K562 (cell line): ENCODE results near the gene GSG1. TPM values are rescaled to one million over a fixed set of nuclear protein-coding genes. Genes with fewer than 3 reads are reported as not detected.

Experiments used
- EP400 ChIP-seq: fragments of 450-650 bp; IDR thresholded peaks from 2 replicates; pipeline ENCODE4 v1.6.1; 2017; ENCODE audit warnings: antibody characterized with exemption, mild to moderate bottlenecking, moderate library complexity
- KLF6 ChIP-seq: fragments of 250-450 bp; sonication (Bioruptor Pico); IDR thresholded peaks from 2 replicates; pipeline ENCODE4 v1.4.0; 2020; ENCODE audit warnings: mild to moderate bottlenecking, moderate library complexity, borderline replicate concordance
- RBM14 ChIP-seq: fragments of 200-400 bp; formaldehyde crosslinking; IDR thresholded peaks from 2 replicates; pipeline ENCODE4 v1.6.1; 2018; ENCODE audit warnings: low read depth, mild to moderate bottlenecking, low read length, moderate library complexity, borderline replicate concordance; ENCODE audit not compliant: insufficient read depth
- SETDB1 ChIP-seq: IDR thresholded peaks from one replicate; pipeline ENCODE4 v1.6.1; 2012; ENCODE audit warnings: low read length, control low read depth, inconsistent platforms
- SP2 ChIP-seq: IDR thresholded peaks from 2 replicates; pipeline ENCODE4 v1.6.1; 2011; ENCODE audit warnings: mild to moderate bottlenecking, low read depth, low read length, moderate library complexity; ENCODE audit not compliant: poor library complexity, severe bottlenecking; ENCODE audit errors: extremely low read depth
- ZNF224 ChIP-seq: sonication (generic); formaldehyde crosslinking; IDR thresholded peaks from 2 replicates; pipeline ENCODE4 v1.8.0; 2022; ENCODE audit warnings: mild to moderate bottlenecking, missing genetic modification reagents
- polyA plus RNA-seq, 8 experiments: library from polyadenylated mRNA; depleted of rRNA in 4 of 8; stranded (reverse) in 5 of 8; unstranded in 3 of 8; fragments of >200 nt; fragmentation: Nextera tagmentation in 2 of 8; fragmentation: Illumina TruSeq in 1 of 8; extraction: Ambion mirVana in 2 of 8; extraction: Trizol in 1 of 8; gene quantifications; 2 replicates each; pipeline versions ENCODE4 v1.2.1 to v1.2.3, GENCODE V29; 2011 to 2014; ENCODE audit warnings: inconsistent platforms in 1 of 8, missing spikeins in 1 of 8
- total RNA-seq, 7 experiments: library from RNA; depleted of rRNA in 6 of 7; stranded (reverse); fragments of >200 nt in 6 of 7; fragmentation: Illumina TruSeq in 2 of 7; extraction: Trizol in 2 of 7; gene quantifications; 2 replicates each; pipeline versions ENCODE4 v1.2.1 to v1.2.3, GENCODE V29; 2011 to 2021; ENCODE audit warnings: low replicate concordance in 1 of 7
- TF ChIP-seq, protein P1 (sequence below): fragments of 250-450 bp; sonication (Bioruptor Pico); IDR thresholded peaks from 2 replicates; pipeline ENCODE4 v1.8.0; 2022; ENCODE audit warnings: inconsistent platforms
- TF ChIP-seq, protein P2 (sequence below): fragments of 250-450 bp; sonication (Bioruptor Pico); IDR thresholded peaks from 2 replicates; pipeline ENCODE4 v1.4.0; 2020
- TF ChIP-seq, protein P3 (sequence below): fragments of 250-450 bp; sonication (Bioruptor Pico); IDR thresholded peaks from 2 replicates; pipeline ENCODE4 v1.8.0; 2021; ENCODE audit warnings: moderate library complexity, mild to moderate bottlenecking, inconsistent platforms

Gene GSG1
- total and polyA plus RNA-seq, 9 of the 15 experiments (the other 6 are each of a cell fraction or from before 2014, with no cell fraction given): not detected

GRCh38 chr12:13127444-13127843 is 24.0 kb upstream of the GSG1 start (continued):
- no peak for TF ChIP-seq KLF6
- TF ChIP-seq, protein P1, sequence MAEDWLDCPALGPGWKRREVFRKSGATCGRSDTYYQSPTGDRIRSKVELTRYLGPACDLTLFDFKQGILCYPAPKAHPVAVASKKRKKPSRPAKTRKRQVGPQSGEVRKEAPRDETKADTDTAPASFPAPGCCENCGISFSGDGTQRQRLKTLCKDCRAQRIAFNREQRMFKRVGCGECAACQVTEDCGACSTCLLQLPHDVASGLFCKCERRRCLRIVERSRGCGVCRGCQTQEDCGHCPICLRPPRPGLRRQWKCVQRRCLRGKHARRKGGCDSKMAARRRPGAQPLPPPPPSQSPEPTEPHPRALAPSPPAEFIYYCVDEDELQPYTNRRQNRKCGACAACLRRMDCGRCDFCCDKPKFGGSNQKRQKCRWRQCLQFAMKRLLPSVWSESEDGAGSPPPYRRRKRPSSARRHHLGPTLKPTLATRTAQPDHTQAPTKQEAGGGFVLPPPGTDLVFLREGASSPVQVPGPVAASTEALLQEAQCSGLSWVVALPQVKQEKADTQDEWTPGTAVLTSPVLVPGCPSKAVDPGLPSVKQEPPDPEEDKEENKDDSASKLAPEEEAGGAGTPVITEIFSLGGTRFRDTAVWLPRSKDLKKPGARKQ (CRISPR knock-in tag): no peak
- no peak for TF ChIP-seq RBM14
- TF ChIP-seq, protein P2, sequence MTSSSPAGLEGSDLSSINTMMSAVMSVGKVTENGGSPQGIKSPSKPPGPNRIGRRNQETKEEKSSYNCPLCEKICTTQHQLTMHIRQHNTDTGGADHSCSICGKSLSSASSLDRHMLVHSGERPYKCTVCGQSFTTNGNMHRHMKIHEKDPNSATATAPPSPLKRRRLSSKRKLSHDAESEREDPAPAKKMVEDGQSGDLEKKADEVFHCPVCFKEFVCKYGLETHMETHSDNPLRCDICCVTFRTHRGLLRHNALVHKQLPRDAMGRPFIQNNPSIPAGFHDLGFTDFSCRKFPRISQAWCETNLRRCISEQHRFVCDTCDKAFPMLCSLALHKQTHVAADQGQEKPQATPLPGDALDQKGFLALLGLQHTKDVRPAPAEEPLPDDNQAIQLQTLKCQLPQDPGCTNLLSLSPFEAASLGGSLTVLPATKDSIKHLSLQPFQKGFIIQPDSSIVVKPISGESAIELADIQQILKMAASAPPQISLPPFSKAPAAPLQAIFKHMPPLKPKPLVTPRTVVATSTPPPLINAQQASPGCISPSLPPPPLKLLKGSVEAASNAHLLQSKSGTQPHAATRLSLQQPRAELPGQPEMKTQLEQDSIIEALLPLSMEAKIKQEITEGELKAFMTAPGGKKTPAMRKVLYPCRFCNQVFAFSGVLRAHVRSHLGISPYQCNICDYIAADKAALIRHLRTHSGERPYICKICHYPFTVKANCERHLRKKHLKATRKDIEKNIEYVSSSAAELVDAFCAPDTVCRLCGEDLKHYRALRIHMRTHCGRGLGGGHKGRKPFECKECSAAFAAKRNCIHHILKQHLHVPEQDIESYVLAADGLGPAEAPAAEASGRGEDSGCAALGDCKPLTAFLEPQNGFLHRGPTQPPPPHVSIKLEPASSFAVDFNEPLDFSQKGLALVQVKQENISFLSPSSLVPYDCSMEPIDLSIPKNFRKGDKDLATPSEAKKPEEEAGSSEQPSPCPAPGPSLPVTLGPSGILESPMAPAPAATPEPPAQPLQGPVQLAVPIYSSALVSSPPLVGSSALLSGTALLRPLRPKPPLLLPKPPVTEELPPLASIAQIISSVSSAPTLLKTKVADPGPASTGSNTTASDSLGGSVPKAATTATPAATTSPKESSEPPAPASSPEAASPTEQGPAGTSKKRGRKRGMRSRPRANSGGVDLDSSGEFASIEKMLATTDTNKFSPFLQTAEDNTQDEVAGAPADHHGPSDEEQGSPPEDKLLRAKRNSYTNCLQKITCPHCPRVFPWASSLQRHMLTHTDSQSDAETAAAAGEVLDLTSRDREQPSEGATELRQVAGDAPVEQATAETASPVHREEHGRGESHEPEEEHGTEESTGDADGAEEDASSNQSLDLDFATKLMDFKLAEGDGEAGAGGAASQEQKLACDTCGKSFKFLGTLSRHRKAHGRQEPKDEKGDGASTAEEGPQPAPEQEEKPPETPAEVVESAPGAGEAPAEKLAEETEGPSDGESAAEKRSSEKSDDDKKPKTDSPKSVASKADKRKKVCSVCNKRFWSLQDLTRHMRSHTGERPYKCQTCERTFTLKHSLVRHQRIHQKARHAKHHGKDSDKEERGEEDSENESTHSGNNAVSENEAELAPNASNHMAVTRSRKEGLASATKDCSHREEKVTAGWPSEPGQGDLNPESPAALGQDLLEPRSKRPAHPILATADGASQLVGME (CRISPR knock-in tag): no peak
- no peak for TF ChIP-seq SP2
- TF ChIP-seq, protein P3, sequence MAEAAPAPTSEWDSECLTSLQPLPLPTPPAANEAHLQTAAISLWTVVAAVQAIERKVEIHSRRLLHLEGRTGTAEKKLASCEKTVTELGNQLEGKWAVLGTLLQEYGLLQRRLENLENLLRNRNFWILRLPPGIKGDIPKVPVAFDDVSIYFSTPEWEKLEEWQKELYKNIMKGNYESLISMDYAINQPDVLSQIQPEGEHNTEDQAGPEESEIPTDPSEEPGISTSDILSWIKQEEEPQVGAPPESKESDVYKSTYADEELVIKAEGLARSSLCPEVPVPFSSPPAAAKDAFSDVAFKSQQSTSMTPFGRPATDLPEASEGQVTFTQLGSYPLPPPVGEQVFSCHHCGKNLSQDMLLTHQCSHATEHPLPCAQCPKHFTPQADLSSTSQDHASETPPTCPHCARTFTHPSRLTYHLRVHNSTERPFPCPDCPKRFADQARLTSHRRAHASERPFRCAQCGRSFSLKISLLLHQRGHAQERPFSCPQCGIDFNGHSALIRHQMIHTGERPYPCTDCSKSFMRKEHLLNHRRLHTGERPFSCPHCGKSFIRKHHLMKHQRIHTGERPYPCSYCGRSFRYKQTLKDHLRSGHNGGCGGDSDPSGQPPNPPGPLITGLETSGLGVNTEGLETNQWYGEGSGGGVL (CRISPR knock-in tag): no peak
- TF ChIP-seq EP400: no peak
- TF ChIP-seq SETDB1: no peak
- TF ChIP-seq ZNF224: no peak
